ENCODE results near the gene LHX3. TPM values are rescaled to one million over a fixed set of nuclear protein-coding genes. Genes with fewer than 3 reads are reported as not detected.

Gene LHX3
- total RNA-seq, 2 experiments from 2014 or later, result not detected

- ChIA-PET CTCF (interaction anchor here (0.5 to 0.6 kb wide), 2 partner anchors 78 to 666 kb away, joined by 3 read pairs; no protein-coding TSS in a partner anchor), POLR2A (no interaction called here)
- no peaks in the 10 kb centered on the region for H3K9me3 Mint-ChIP-seq
- H3K36me3 Mint-ChIP-seq (ENCODE audit: low read depth), result peaks cover 30% of the 10 kb centered on the region
- H3K4me3 Mint-ChIP-seq, result no peak overlapping the region
- no peak for DNase-seq
- H3K4me1 Mint-ChIP-seq, result peaks cover 16% of the 10 kb centered on the region
- no peak overlapping the region for H3K27ac Mint-ChIP-seq
- H3K27me3 Mint-ChIP-seq, result no peaks in the 10 kb centered on the region
These were observed 13.7 kb upstream of the LHX3 start for GRCh38 chr9:136218673-136219072.

GRCh38 chr9:136218271-136218670, 13.3 kb upstream of the LHX3 start:
- Mint-ChIP-seq H3K27me3 (no peaks in the 10 kb centered on the region), H3K27ac (no peak overlapping the region), H3K4me3 (no peak overlapping the region), H3K4me1 (peaks cover 16% of the 10 kb centered on the region), H3K9me3 (no peaks in the 10 kb centered on the region), H3K36me3 (ENCODE audit: low read depth) (peaks cover 31% of the 10 kb centered on the region)
- CTCF ChIA-PET, result interaction anchor here (0.5 kb wide), 1 partner anchor 666 kb away, joined by 3 read pairs; no protein-coding TSS in a partner anchor
- DNase-seq, result no peak
- POLR2A ChIA-PET, result no interaction called here

GRCh38 chr9:136216541-136217244, 11.8 kb upstream of the LHX3 start:
- CTCF ChIA-PET, result interaction anchor here (0.9 to 1.4 kb wide), 3 partner anchors 19 to 146 kb away, joined by 3 to 4 read pairs (median 3); no protein-coding TSS in a partner anchor

GRCh38 chr9:136213733-136214132, 8.8 kb upstream of the LHX3 start:
- H3K27ac Mint-ChIP-seq, result no peak overlapping the region
- H3K36me3 Mint-ChIP-seq (ENCODE audit: low read depth), result peaks cover 32% of the 10 kb centered on the region
- H3K4me3 Mint-ChIP-seq, result no peak overlapping the region
- ChIA-PET CTCF (no interaction called here), POLR2A (no interaction called here)
- DNase-seq, result no peak
- no peaks in the 10 kb centered on the region for H3K4me1 Mint-ChIP-seq
- H3K27me3 Mint-ChIP-seq, result no peaks in the 10 kb centered on the region
- no peaks in the 10 kb centered on the region for H3K9me3 Mint-ChIP-seq

More at GRCh38 chr9:136216541-136217244, 11.8 kb upstream of the LHX3 start:
- Mint-ChIP-seq H3K4me3 (no peak overlapping the region), H3K9me3 (no peaks in the 10 kb centered on the region), H3K27ac (no peak overlapping the region), H3K36me3 (ENCODE audit: low read depth) (peaks cover 34% of the 10 kb centered on the region), H3K27me3 (no peaks in the 10 kb centered on the region), H3K4me1 (peaks cover 13% of the 10 kb centered on the region)
- DNase-seq, result no peak
- POLR2A ChIA-PET, result no interaction called here

- POLR2A ChIA-PET, result no interaction called here
- Mint-ChIP-seq H3K27ac (no peak overlapping the region), H3K27me3 (no peaks in the 10 kb centered on the region), H3K4me1 (no peaks in the 10 kb centered on the region), H3K36me3 (ENCODE audit: low read depth) (peaks cover 32% of the 10 kb centered on the region), H3K9me3 (no peaks in the 10 kb centered on the region), H3K4me3 (no peak overlapping the region)
- CTCF ChIA-PET, result no interaction called here
- DNase-seq, result no peak
These were observed 7.5 kb upstream of the LHX3 start for GRCh38 chr9:136212345-136212950.

- CTCF ChIA-PET, result no interaction called here
- no peak for DNase-seq
- H3K4me1 Mint-ChIP-seq, result no peaks in the 10 kb centered on the region
- POLR2A ChIA-PET, result no interaction called here
- H3K27me3 Mint-ChIP-seq, result no peaks in the 10 kb centered on the region
- H3K9me3 Mint-ChIP-seq, result no peaks in the 10 kb centered on the region
- no peak overlapping the region for H3K4me3 Mint-ChIP-seq
- H3K36me3 Mint-ChIP-seq (ENCODE audit: low read depth), result peaks cover 33% of the 10 kb centered on the region
- H3K27ac Mint-ChIP-seq, result no peak overlapping the region
These were observed 6.8 kb upstream of the LHX3 start for GRCh38 chr9:136211441-136212344.

- peaks cover 33% of the 10 kb centered on the region for H3K36me3 Mint-ChIP-seq (ENCODE audit: low read depth)
- no peaks in the 10 kb centered on the region for H3K9me3 Mint-ChIP-seq
- no peaks in the 10 kb centered on the region for H3K27me3 Mint-ChIP-seq
- no peak overlapping the region for H3K4me3 Mint-ChIP-seq
- POLR2A ChIA-PET, result no interaction called here
- no peak for DNase-seq
- CTCF ChIA-PET, result no interaction called here
- no peak overlapping the region for H3K27ac Mint-ChIP-seq
- no peaks in the 10 kb centered on the region for H3K4me1 Mint-ChIP-seq
These were observed 6.1 kb upstream of the LHX3 start for GRCh38 chr9:136211006-136211405.

GRCh38 chr9:136210276-136210675, 5.3 kb upstream of the LHX3 start:
- no peaks in the 10 kb centered on the region for H3K4me1 Mint-ChIP-seq
- H3K9me3 Mint-ChIP-seq, result no peaks in the 10 kb centered on the region
- H3K36me3 Mint-ChIP-seq (ENCODE audit: low read depth), result peaks cover 25% of the 10 kb centered on the region
- no peak overlapping the region for H3K4me3 Mint-ChIP-seq
- H3K27me3 Mint-ChIP-seq, result no peaks in the 10 kb centered on the region
- DNase-seq, result no peak
- ChIA-PET POLR2A (no interaction called here), CTCF (interaction anchor here (1.0 kb wide), 1 partner anchor 14 kb away, joined by 3 read pairs; no protein-coding TSS in a partner anchor)
- H3K27ac Mint-ChIP-seq, result no peak overlapping the region

- CTCF ChIA-PET, result interaction anchor here (1.0 kb wide), 1 partner anchor 15 kb away, joined by 3 read pairs; no protein-coding TSS in a partner anchor
These were observed 4.9 kb upstream of the LHX3 start for GRCh38 chr9:136209786-136210185.

GRCh38 chr9:136209232-136209631, 4.3 kb upstream of the LHX3 start:
- CTCF ChIA-PET, result no interaction called here
- H3K27ac Mint-ChIP-seq, result no peak overlapping the region

More at GRCh38 chr9:136209786-136210185, 4.9 kb upstream of the LHX3 start:
- Mint-ChIP-seq H3K27me3 (no peaks in the 10 kb centered on the region), H3K4me1 (no peaks in the 10 kb centered on the region), H3K4me3 (no peak overlapping the region), H3K9me3 (no peaks in the 10 kb centered on the region), H3K27ac (no peak overlapping the region), H3K36me3 (ENCODE audit: low read depth) (peaks cover 20% of the 10 kb centered on the region)
- POLR2A ChIA-PET, result no interaction called here
- DNase-seq, result no peak

GRCh38 chr9:136208675-136209074, 3.7 kb upstream of the LHX3 start:
- no peaks in the 10 kb centered on the region for H3K4me1 Mint-ChIP-seq
- no peak overlapping the region for H3K27ac Mint-ChIP-seq
- POLR2A ChIA-PET, result no interaction called here
- CTCF ChIA-PET, result no interaction called here
- H3K9me3 Mint-ChIP-seq, result no peaks in the 10 kb centered on the region
- no peak for DNase-seq
- peaks cover 9% of the 10 kb centered on the region for H3K36me3 Mint-ChIP-seq (ENCODE audit: low read depth)
- H3K27me3 Mint-ChIP-seq, result peaks cover 8% of the 10 kb centered on the region
- no peak overlapping the region for H3K4me3 Mint-ChIP-seq

More at GRCh38 chr9:136209232-136209631, 4.3 kb upstream of the LHX3 start:
- no peak overlapping the region for H3K4me3 Mint-ChIP-seq
- H3K27me3 Mint-ChIP-seq, result peaks cover 3% of the 10 kb centered on the region
- H3K9me3 Mint-ChIP-seq, result no peaks in the 10 kb centered on the region
- no peak for DNase-seq
- H3K36me3 Mint-ChIP-seq (ENCODE audit: low read depth), result peaks cover 15% of the 10 kb centered on the region
- POLR2A ChIA-PET, result no interaction called here
- no peaks in the 10 kb centered on the region for H3K4me1 Mint-ChIP-seq

- Mint-ChIP-seq H3K36me3 (ENCODE audit: low read depth) (peaks cover 2% of the 10 kb centered on the region), H3K27me3 (peaks cover 12% of the 10 kb centered on the region), H3K27ac (no peak overlapping the region), H3K4me1 (no peaks in the 10 kb centered on the region), H3K9me3 (no peaks in the 10 kb centered on the region), H3K4me3 (no peak overlapping the region)
- no peak for DNase-seq
- ChIA-PET POLR2A (no interaction called here), CTCF (no interaction called here)
These were observed 2.7 kb upstream of the LHX3 start for GRCh38 chr9:136207616-136208015.

Measured in activated CD4-positive, alpha-beta T cell treated with anti-CD3 and anti-CD28 coated beads, Interleukin-2, amount 10 ng/mL, durations not matched to agents 7 days and 5 days (primary cell).